BJ (cell line): ENCODE measurements around the gene SPAST. TPM values are rescaled to one million over a fixed set of nuclear protein-coding genes. Genes with fewer than 3 reads are reported as not detected.

Experiments used
- CTCF ChIA-PET: fragments of 350-600 bp; formaldehyde crosslinking; extraction: SDS; loops from one replicate; lab custom pipeline; 2021; ENCODE audit warnings: antibody characterized with exemption, inconsistent platforms; lab: Yijun Ruan, JAX
- POLR2A ChIA-PET: fragments of 300-600 bp; sonication (Branson Sonifier 250); formaldehyde crosslinking; extraction: SDS; loops from one replicate; lab custom pipeline; 2021; ENCODE audit warnings: antibody characterized with exemption; lab: Charles Lee
- DNase-seq: peaks from one replicate; pipeline ENCODE4 v3.0.0-alpha.2; 2011; ENCODE audit warnings: low read depth
- H3K27me3 ChIP-seq: 2 replicates; pipeline ENCODE4 v1.6.0; 2011; ENCODE audit warnings: low read length; ENCODE audit not compliant: control insufficient read depth, insufficient read depth
- H3K36me3 ChIP-seq: 2 replicates; pipeline ENCODE4 v1.5.1; 2011; ENCODE audit warnings: low read length; ENCODE audit not compliant: control insufficient read depth, insufficient read depth
- H3K4me3 ChIP-seq: 2 replicates; pipeline ENCODE4 v1.5.1; 2011; ENCODE audit warnings: low read depth, mild to moderate bottlenecking, control low read depth, low read length
- CTCF ChIP-seq: IDR thresholded peaks from 2 replicates; pipeline ENCODE4 v1.5.1; 2011; ENCODE audit warnings: low read depth, mild to moderate bottlenecking, control low read depth, inconsistent platforms, low read length, moderate library complexity; ENCODE audit not compliant: insufficient read depth
- polyA plus RNA-seq: library from polyadenylated mRNA; depleted of rRNA; stranded (reverse); fragments of >200 nt; gene quantifications from 2 replicates; pipeline ENCODE4 v1.2.3, GENCODE V29; 2011

Gene SPAST
- polyA plus RNA-seq, 1 experiment = 4.5 TPM

GRCh38 chr2:32061973-32062861 is 1.1 kb upstream of the SPAST start:
- Histone ChIP-seq H3K4me3 (peak overlapping the region; percentile 82), H3K27me3 (no peaks in the 10 kb centered on the region), H3K36me3 (no peaks in the 10 kb centered on the region)
- no peak for DNase-seq
- no peak for TF ChIP-seq CTCF
- ChIA-PET POLR2A (interaction anchor here (0.6 kb wide), 1 partner anchor 10 kb away, joined by 8 read pairs; no protein-coding TSS in a partner anchor), CTCF (interaction anchor here (1.0 to 1.2 kb wide), 2 partner anchors 22 to 25 kb away, joined by 3 read pairs; partner anchors contain the start of gene DPY30)

GRCh38 chr2:32064021-32064601 is 755 bp downstream of the SPAST start:
- Histone ChIP-seq H3K4me3 (peak overlapping the region; percentile 82), H3K27me3 (no peaks in the 10 kb centered on the region), H3K36me3 (no peaks in the 10 kb centered on the region)
- TF ChIP-seq CTCF = no peak
- CTCF ChIA-PET = interaction anchor here (1.1 to 1.5 kb wide), 2 partner anchors 9 to 10 kb away, joined by 3 to 4 read pairs; no protein-coding TSS in a partner anchor
- DNase-seq = no peak
- POLR2A ChIA-PET = interaction anchor here (1.0 kb wide), 1 partner anchor 1917 kb away, joined by 3 read pairs; the partner anchor contains the start of gene YPEL5

GRCh38 chr2:32064713-32065112 is 1.4 kb downstream of the SPAST start:
- DNase-seq = no peak
- TF ChIP-seq CTCF = no peak
- Histone ChIP-seq H3K27me3 (no peaks in the 10 kb centered on the region), H3K36me3 (no peaks in the 10 kb centered on the region), H3K4me3 (peak overlapping the region; percentile 82)
- POLR2A ChIA-PET = no interaction called here
- CTCF ChIA-PET = no interaction called here

GRCh38 chr2:32067549-32067948 is 4.2 kb downstream of the SPAST start:
- CTCF ChIA-PET = no interaction called here
- no peak for DNase-seq
- no peak for TF ChIP-seq CTCF
- POLR2A ChIA-PET = no interaction called here
- Histone ChIP-seq H3K4me3 (no peak overlapping the region), H3K27me3 (no peaks in the 10 kb centered on the region), H3K36me3 (no peaks in the 10 kb centered on the region)

GRCh38 chr2:32074134-32074506 is 10.8 kb downstream of the SPAST start:
- no peak for TF ChIP-seq CTCF
- Histone ChIP-seq H3K4me3 (no peak overlapping the region), H3K36me3 (no peaks in the 10 kb centered on the region), H3K27me3 (no peaks in the 10 kb centered on the region)
- ChIA-PET POLR2A (no interaction called here), CTCF (interaction anchor here (1.5 kb wide), 1 partner anchor 12 kb away, joined by 4 read pairs; no protein-coding TSS in a partner anchor)
- no peak for DNase-seq
